Measurements from ENCODE around the gene DAW1.
"Not testable (repeated sequence)": the region's sequence is repeated elsewhere in the genome, so short reads cannot be mapped to it uniquely, and the experiment has no call there.

DAW1 gene

GRCh38 chr2:227871375-227871791 is at the start of gene DAW1:
Gene DAW1, plus strand, starts transcription at chr2:227871631. Its CDS starts 59 bp downstream, at chr2:227871690.
- no peak for DNase-seq (ENCODE audit: low read depth, low spot score)

GRCh38 chr2:227822416-227823003 is 48.9 kb upstream of the DAW1 start:
- no peak for DNase-seq (ENCODE audit: low read depth, low spot score)

- DNase-seq (ENCODE audit: low read depth, low spot score), result no peak
Measured at GRCh38 chr2:227823922-227824321, 47.5 kb upstream of the DAW1 start.

- no peak for DNase-seq (ENCODE audit: low read depth, low spot score)
Measured at GRCh38 chr2:227824711-227825110, 46.7 kb upstream of the DAW1 start.

GRCh38 chr2:227826019-227826521 is 45.4 kb upstream of the DAW1 start:
- no peak for DNase-seq (ENCODE audit: low read depth, low spot score)

GRCh38 chr2:227826563-227826962 is 44.9 kb upstream of the DAW1 start:
- DNase-seq (ENCODE audit: low read depth, low spot score), result no peak

GRCh38 chr2:227827143-227827542 is 44.3 kb upstream of the DAW1 start:
- DNase-seq (ENCODE audit: low read depth, low spot score), result no peak

GRCh38 chr2:227828477-227828912 is 42.9 kb upstream of the DAW1 start:
- no peak for DNase-seq (ENCODE audit: low read depth, low spot score)

- no peak for DNase-seq (ENCODE audit: low read depth, low spot score)
Measured at GRCh38 chr2:227829337-227829736, 42.1 kb upstream of the DAW1 start.

- DNase-seq (ENCODE audit: low read depth, low spot score), result no peak
Measured at GRCh38 chr2:227834423-227834822, 37.0 kb upstream of the DAW1 start.

GRCh38 chr2:227834916-227835650 is 36.3 kb upstream of the DAW1 start:
- DNase-seq (ENCODE audit: low read depth, low spot score), result no peak

- not testable (repeated sequence) for DNase-seq (ENCODE audit: low read depth, low spot score)
Measured at GRCh38 chr2:227839339-227840129, 31.9 kb upstream of the DAW1 start.

- no peak for DNase-seq (ENCODE audit: low read depth, low spot score)
Measured at GRCh38 chr2:227846831-227847230, 24.6 kb upstream of the DAW1 start.

- DNase-seq (ENCODE audit: low read depth, low spot score), result no peak
Measured at GRCh38 chr2:227848146-227848545, 23.3 kb upstream of the DAW1 start.

- no peak for DNase-seq (ENCODE audit: low read depth, low spot score)
Measured at GRCh38 chr2:227848586-227848985, 22.8 kb upstream of the DAW1 start.

GRCh38 chr2:227849906-227850305 is 21.5 kb upstream of the DAW1 start:
- no peak for DNase-seq (ENCODE audit: low read depth, low spot score)

GRCh38 chr2:227853204-227853629 is 18.2 kb upstream of the DAW1 start:
- DNase-seq (ENCODE audit: low read depth, low spot score), result no peak

GRCh38 chr2:227853765-227854271 is 17.6 kb upstream of the DAW1 start:
- DNase-seq (ENCODE audit: low read depth, low spot score), result no peak

- DNase-seq (ENCODE audit: low read depth, low spot score), result no peak
Measured at GRCh38 chr2:227855440-227855839, 16.0 kb upstream of the DAW1 start.

- DNase-seq (ENCODE audit: low read depth, low spot score), result no peak
Measured at GRCh38 chr2:227856697-227857096, 14.7 kb upstream of the DAW1 start.

- no peak for DNase-seq (ENCODE audit: low read depth, low spot score)
Measured at GRCh38 chr2:227860221-227860641, 11.2 kb upstream of the DAW1 start.

- DNase-seq (ENCODE audit: low read depth, low spot score), result no peak
Measured at GRCh38 chr2:227861011-227861410, 10.4 kb upstream of the DAW1 start.

Data from activated naive CD8-positive, alpha-beta T cell treated with anti-CD3 and anti-CD28 coated beads, Interleukin-2, amount 50 U/mL, for 16 hours (primary cell).